ENCODE measurements around the gene TANGO6.

TANGO6 gene

DNA sequence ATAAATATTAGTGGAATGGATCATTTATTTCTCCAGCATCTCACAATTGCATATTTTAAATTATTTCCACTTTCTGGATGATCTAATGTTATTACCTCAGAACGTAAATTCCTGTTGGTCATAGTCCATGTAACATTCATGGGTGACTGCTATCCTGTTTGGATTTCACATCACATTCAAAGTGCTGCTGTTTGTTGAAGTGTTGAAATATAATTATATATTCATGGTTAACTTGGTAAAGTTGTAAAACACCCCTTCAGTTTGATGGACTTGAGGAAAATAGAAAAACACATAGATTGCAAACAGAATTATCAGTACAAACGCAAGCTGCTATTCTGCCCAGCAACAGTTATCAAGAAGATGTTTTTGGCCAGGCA lies 59.6 kb downstream of the TANGO6 start:
- H3K27me3 Mint-ChIP-seq (ENCODE audit: low read depth, poor library complexity), result no peaks in the 10 kb centered on the region
- no peaks in the 10 kb centered on the region for H3K9me3 Mint-ChIP-seq
- H3K4me1 Mint-ChIP-seq, result peaks cover 3% of the 10 kb centered on the region
- no peaks in the 10 kb centered on the region for H3K36me3 Mint-ChIP-seq (ENCODE audit: low read depth)
- no peak overlapping the region for H3K27ac Mint-ChIP-seq
- no peak overlapping the region for H3K4me3 Mint-ChIP-seq
- TF ChIP-seq, protein P1, sequence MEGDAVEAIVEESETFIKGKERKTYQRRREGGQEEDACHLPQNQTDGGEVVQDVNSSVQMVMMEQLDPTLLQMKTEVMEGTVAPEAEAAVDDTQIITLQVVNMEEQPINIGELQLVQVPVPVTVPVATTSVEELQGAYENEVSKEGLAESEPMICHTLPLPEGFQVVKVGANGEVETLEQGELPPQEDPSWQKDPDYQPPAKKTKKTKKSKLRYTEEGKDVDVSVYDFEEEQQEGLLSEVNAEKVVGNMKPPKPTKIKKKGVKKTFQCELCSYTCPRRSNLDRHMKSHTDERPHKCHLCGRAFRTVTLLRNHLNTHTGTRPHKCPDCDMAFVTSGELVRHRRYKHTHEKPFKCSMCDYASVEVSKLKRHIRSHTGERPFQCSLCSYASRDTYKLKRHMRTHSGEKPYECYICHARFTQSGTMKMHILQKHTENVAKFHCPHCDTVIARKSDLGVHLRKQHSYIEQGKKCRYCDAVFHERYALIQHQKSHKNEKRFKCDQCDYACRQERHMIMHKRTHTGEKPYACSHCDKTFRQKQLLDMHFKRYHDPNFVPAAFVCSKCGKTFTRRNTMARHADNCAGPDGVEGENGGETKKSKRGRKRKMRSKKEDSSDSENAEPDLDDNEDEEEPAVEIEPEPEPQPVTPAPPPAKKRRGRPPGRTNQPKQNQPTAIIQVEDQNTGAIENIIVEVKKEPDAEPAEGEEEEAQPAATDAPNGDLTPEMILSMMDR (IDR thresholded peaks at IDR 0.05), result no peak
- DNase-seq, result no peak

DNA sequence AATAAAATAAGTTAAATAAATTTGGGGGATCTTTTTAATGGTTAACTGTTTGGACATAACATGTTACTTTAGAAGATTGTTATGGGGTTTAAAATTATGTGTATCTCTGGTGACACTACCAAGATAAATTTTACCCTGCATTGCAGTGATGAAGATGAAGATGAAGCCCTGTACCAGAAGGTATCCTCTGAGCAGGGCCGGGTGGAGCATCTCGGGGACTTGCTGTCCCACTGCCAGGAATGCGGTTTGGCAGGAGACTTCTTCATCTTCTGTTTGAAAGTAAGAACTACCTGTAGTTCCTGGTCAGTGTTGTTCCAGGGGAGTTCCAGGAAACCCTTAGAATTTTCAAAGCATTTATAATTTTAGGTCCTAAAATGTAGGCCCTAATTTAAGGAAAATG lies 64.0 kb downstream of the TANGO6 start:
- Mint-ChIP-seq H3K4me1 (peaks cover 7% of the 10 kb centered on the region), H3K9me3 (no peaks in the 10 kb centered on the region), H3K4me3 (no peak overlapping the region), H3K36me3 (ENCODE audit: low read depth) (peaks cover 4% of the 10 kb centered on the region), H3K27ac (no peak overlapping the region), H3K27me3 (ENCODE audit: low read depth, poor library complexity) (peaks cover 3% of the 10 kb centered on the region)
- no peak for DNase-seq
- TF ChIP-seq, protein P1 (IDR thresholded peaks at IDR 0.05), result no peak

DNA sequence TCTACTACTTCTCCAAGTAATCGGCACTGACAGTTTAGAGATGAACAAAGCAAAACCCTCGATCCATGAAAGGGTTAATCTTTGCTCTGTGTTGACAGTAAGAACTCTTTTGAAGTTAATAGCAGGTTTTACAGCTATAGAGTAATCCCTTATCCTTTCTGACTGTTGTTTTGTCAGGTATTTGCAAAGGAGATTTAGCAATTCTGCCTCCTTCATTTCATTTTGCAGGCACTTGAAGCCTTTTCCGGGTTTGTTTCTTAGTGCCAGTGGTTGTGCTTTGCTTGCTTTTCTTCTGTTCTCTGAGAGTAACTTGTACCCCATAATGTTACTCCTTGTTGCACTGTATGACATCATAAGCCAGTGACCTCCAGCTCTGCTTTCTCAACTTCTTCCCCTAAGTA lies 64.5 kb downstream of the TANGO6 start:
- DNase-seq, result no peak
- peaks cover 3% of the 10 kb centered on the region for H3K27me3 Mint-ChIP-seq (ENCODE audit: low read depth, poor library complexity)
- H3K9me3 Mint-ChIP-seq, result no peaks in the 10 kb centered on the region
- TF ChIP-seq, protein P1 (IDR thresholded peaks at IDR 0.05), result no peak
- H3K4me1 Mint-ChIP-seq, result peaks cover 7% of the 10 kb centered on the region
- H3K4me3 Mint-ChIP-seq, result no peak overlapping the region
- H3K27ac Mint-ChIP-seq, result no peak overlapping the region
- peaks cover 4% of the 10 kb centered on the region for H3K36me3 Mint-ChIP-seq (ENCODE audit: low read depth)

DNA sequence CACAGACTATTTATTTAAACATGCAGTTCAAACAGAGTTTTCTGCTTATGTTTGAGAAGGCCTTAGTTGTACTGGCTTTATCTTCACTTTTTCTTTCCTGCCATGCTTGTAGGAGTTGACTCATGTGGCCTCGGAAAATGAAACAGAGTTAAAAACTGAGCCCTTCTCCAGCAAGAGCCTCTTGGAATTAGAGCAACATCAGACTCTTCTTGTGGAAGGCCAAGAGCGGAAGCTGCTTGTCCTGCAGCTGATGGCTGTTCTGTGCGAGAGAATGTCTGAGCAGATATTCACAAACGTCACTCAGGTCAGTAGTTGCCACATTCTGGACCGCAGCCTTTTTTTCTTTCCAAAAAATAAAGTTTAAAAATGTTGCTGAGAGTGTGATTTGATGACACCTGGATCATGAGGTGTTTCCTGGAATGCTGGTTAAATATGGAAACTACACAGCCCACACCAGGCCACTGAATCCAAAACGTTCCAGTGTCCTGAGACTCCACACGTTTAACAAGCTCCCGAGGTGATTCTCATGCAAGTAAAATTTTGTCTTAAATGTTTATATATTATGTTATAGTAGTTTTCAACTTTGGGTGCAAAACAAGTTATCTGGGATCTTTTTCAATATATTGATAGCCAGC lies 65.9 kb downstream of the TANGO6 start:
- Mint-ChIP-seq H3K4me1 (peaks cover 7% of the 10 kb centered on the region), H3K36me3 (ENCODE audit: low read depth) (peaks cover 4% of the 10 kb centered on the region), H3K9me3 (no peaks in the 10 kb centered on the region), H3K27me3 (ENCODE audit: low read depth, poor library complexity) (peaks cover 3% of the 10 kb centered on the region), H3K27ac (peak overlapping the region; percentile 51), H3K4me3 (no peak overlapping the region)
- DNase-seq, result no peak
- TF ChIP-seq, protein P1 (IDR thresholded peaks at IDR 0.05), result no peak

DNA sequence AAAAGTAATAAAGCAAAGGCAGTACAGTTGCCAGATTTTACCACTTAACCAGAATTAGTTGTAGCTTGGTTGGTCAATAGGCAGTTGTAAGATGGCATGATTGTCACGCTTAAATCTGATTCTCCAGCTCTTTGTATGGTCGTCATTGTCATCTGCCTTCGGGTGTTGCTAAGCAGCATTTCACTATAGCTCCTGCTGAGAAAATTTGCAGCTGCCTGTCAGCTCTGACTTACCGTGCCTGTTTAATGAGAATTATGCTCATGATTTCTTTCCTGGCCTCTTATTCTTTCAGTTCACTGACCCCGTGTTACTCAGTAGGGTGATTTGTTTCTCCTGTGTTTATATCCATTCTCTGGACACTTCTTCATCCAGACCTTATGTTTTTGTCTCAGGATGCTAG lies 66.7 kb downstream of the TANGO6 start:
- Mint-ChIP-seq H3K9me3 (no peaks in the 10 kb centered on the region), H3K27me3 (ENCODE audit: low read depth, poor library complexity) (peaks cover 3% of the 10 kb centered on the region), H3K4me3 (no peak overlapping the region), H3K4me1 (peaks cover 7% of the 10 kb centered on the region), H3K27ac (no peak overlapping the region), H3K36me3 (ENCODE audit: low read depth) (peaks cover 4% of the 10 kb centered on the region)
- TF ChIP-seq, protein P1 (IDR thresholded peaks at IDR 0.05), result no peak
- no peak for DNase-seq

DNA sequence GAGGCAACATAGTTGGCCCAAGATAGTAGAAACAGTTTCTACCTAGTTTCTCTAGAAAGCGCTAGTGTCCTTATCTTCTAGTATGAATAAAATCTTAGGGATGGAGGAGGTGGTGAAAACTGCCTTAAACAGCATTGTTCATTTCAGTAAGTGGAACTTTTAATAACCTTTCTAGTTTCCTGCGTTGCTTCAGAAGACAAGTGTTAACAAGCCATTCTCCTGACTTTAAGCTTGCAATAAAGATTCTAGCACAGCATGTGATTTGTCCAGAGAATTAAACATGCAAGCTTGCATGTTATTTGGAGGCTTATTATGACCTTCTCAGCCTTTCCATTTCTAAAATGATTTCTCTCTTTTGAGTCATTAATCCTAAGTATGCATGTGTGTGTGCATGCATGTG lies 72.3 kb downstream of the TANGO6 start:
- H3K27me3 Mint-ChIP-seq (ENCODE audit: low read depth, poor library complexity), result peaks cover 3% of the 10 kb centered on the region
- H3K27ac Mint-ChIP-seq, result no peak overlapping the region
- no peak overlapping the region for H3K4me3 Mint-ChIP-seq
- H3K9me3 Mint-ChIP-seq, result no peaks in the 10 kb centered on the region
- TF ChIP-seq, protein P1 (IDR thresholded peaks at IDR 0.05), result no peak
- H3K4me1 Mint-ChIP-seq, result no peaks in the 10 kb centered on the region
- H3K36me3 Mint-ChIP-seq (ENCODE audit: low read depth), result peaks cover 22% of the 10 kb centered on the region
- DNase-seq, result no peak
